Panc1 (cell line): ENCODE measurements around the gene TMEM184A. TPM values are rescaled to one million over a fixed set of nuclear protein-coding genes. Genes with fewer than 3 reads are reported as not detected.

ENCODE experiments used
- ATAC-seq: fragments of 200-7000 bp; cut with Tn5 transposase; 2 replicates; pipeline ENCODE4 v1.9.1; 2020; ENCODE audit warnings: mild to moderate bottlenecking, moderate library complexity
- BruUV-seq: library from RNA; stranded (reverse); fragments of 400-500 nt; replicated peaks from 2 replicates; lab custom pipeline; 2021; lab: Mats Ljungman, UMichigan
- CTCF ChIA-PET: fragments of 300-600 bp; sonication (Branson Sonifier 250); formaldehyde crosslinking; loops from one replicate; lab custom pipeline; 2022; ENCODE audit warnings: antibody characterized with exemption; lab: Charles Lee
- POLR2A ChIA-PET: fragments of 300-600 bp; sonication (Branson Sonifier 250); formaldehyde crosslinking; loops from one replicate; lab custom pipeline; 2022; ENCODE audit warnings: antibody characterized with exemption; lab: Charles Lee
- DNase-seq: peaks from one replicate; pipeline ENCODE4 v3.0.0-alpha.2; 2010; ENCODE audit warnings: low read depth, low spot score
- H3K27ac ChIP-seq: 2 replicates; pipeline ENCODE4 v1.5.1; 2011; ENCODE audit warnings: mild to moderate bottlenecking, low read length, inconsistent platforms
- H3K27me3 ChIP-seq: fragments of 200-500 bp; sonication (Bioruptor generic); 2 replicates; pipeline ENCODE4 v1.6.0; 2014; ENCODE audit warnings: low read length, inconsistent platforms; ENCODE audit not compliant: control insufficient read depth, insufficient read depth
- H3K36me3 ChIP-seq: fragments of 200-500 bp; sonication (Bioruptor generic); 2 replicates; pipeline ENCODE4 v1.5.1; 2014; ENCODE audit warnings: inconsistent platforms, mild to moderate bottlenecking, low read length, moderate library complexity; ENCODE audit not compliant: control insufficient read depth, insufficient read depth
- H3K4me1 ChIP-seq: 2 replicates; pipeline ENCODE4 v1.5.1; 2011; ENCODE audit warnings: inconsistent platforms, mild to moderate bottlenecking, low read length, moderate library complexity; ENCODE audit not compliant: control insufficient read depth, insufficient read depth
- H3K4me3 ChIP-seq, 2 experiments: 2 replicates each; pipeline ENCODE4 v1.5.1; 2011 to 2012; ENCODE audit warnings: low read depth in 2 of 2, low read length in 2 of 2, mild to moderate bottlenecking in 2 of 2, inconsistent platforms in 1 of 2, moderate library complexity in 1 of 2
- H3K9me3 ChIP-seq: fragments of 200-500 bp; sonication (Bioruptor generic); 2 replicates; pipeline ENCODE4 v1.5.1; 2014; ENCODE audit warnings: low read depth, mild to moderate bottlenecking, inconsistent platforms, low read length, moderate library complexity; ENCODE audit not compliant: control insufficient read depth, insufficient read depth
- POLR2AphosphoS5 ChIP-seq: IDR thresholded peaks from 2 replicates; pipeline ENCODE4 v1.6.1; 2012; ENCODE audit warnings: mild to moderate bottlenecking, low read depth, low read length, moderate library complexity
- SIN3A ChIP-seq: IDR thresholded peaks from 2 replicates; pipeline ENCODE4 v1.6.1; 2012; ENCODE audit warnings: low read depth, mild to moderate bottlenecking, low read length, moderate library complexity, borderline replicate concordance; ENCODE audit not compliant: insufficient read depth
- TCF7L2 ChIP-seq: IDR thresholded peaks from 2 replicates; pipeline ENCODE4 v1.6.1; 2011; ENCODE audit warnings: mild to moderate bottlenecking, low read depth, low read length, inconsistent platforms
- in situ Hi-C: cut with HindIII; loops from 2 replicates; pipeline ENCODE4 v1.10.0; 2016; ENCODE audit warnings: low sequenced_read_pairs, low pct_unique_long_range_greater_than_20kb
- intact Hi-C: fragments of 100-400 bp; cut with micrococcal nuclease; formaldehyde crosslinking; loops from one replicate; pipeline ENCODE4 v1.10.0; 2022; ENCODE audit not compliant: unreplicated experiment
- total RNA-seq: library from RNA; stranded (reverse); gene quantifications from one replicate; pipeline ENCODE4 v1.2.1, GENCODE V29; 2021; ENCODE audit not compliant: unreplicated experiment
- TF ChIP-seq, protein P1 (sequence below): fragments of 450-650 bp; IDR thresholded peaks from 2 replicates; pipeline ENCODE4 v1.5.1; 2017; ENCODE audit warnings: mild to moderate bottlenecking
- TF ChIP-seq, protein P2 (sequence below), 2 experiments: IDR thresholded peaks; 2 replicates each; pipeline ENCODE4 v1.6.1; 2011 to 2012; ENCODE audit warnings: low read depth in 2 of 2, control low read depth in 1 of 2, low read length in 1 of 2, mild to moderate bottlenecking in 1 of 2, moderate library complexity in 1 of 2; ENCODE audit not compliant: insufficient read depth in 1 of 2

Gene TMEM184A
- total RNA-seq, 1 experiment from 2014 or later = 9.2 TPM

DNA sequence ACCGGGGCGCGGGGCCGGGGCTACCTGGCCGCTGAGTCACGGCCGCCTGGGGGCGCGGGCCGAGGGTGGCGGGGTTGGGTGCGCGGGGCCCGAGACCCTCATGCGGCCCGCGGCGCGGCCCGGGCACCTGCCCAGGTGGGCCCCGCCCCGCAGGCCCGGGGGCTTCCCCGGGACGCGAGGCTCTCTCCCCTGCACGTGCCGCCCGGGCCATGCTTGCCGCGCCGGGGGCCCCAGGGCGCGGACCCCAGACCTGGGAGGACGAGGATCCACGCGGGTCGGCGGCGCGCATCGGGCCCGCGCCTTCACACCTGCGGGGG is 25.1 kb downstream of the TMEM184A start:
- CTCF ChIA-PET = no interaction called here
- intact Hi-C loops = no loop called here
- no TSS peak for BruUV-seq

DNA sequence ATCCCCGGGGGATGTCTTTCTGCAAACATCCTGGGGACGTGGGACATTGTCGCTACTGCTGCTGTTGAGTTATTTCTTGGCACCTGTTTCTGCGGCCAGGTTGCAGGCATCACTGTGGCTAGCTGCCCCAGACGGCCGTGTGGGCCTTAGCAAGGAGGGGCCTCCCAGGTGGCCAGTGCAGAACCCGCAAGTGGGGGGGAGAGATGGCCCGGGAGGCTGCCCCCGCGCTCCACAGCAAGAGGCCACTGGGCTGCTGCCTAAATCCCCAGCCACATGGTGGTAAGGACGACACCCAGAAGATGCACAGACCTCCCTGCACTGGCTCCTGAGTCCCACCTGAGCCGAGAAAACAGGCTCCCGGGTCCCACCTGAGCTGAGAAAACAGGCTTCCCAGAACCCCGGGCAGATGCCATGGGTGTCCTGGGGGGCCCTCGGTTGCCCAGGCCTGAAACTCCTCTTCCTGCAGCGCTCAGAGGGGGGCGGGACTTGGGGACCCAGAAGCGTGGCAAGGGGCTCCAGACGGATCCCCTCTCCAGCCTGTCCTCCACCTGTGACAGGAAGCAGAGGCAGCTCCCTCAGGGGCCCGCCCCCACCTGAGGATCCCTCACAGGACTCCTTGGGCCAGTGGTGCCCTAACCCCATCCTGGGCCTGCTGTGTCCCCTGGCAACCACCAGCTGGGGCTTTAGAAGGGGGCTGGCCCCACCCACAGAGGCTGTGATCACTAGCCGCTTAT is 26.5 kb downstream of the TMEM184A start:
- intact Hi-C loops = no loop called here
- CTCF ChIA-PET = no interaction called here
- in situ Hi-C loops = no loop called here
- H3K27me3 ChIP-seq = no peaks in the 10 kb centered on the region
- DNase-seq (no peak), ATAC-seq (no peak)
- H3K4me1 ChIP-seq = peaks cover 24% of the 10 kb centered on the region
- H3K27ac ChIP-seq = peak overlapping the region; percentile 58
- BruUV-seq = no TSS peak
- H3K4me3 ChIP-seq = no peak overlapping the region
- POLR2A ChIA-PET = no interaction called here
- TF ChIP-seq, protein P1, sequence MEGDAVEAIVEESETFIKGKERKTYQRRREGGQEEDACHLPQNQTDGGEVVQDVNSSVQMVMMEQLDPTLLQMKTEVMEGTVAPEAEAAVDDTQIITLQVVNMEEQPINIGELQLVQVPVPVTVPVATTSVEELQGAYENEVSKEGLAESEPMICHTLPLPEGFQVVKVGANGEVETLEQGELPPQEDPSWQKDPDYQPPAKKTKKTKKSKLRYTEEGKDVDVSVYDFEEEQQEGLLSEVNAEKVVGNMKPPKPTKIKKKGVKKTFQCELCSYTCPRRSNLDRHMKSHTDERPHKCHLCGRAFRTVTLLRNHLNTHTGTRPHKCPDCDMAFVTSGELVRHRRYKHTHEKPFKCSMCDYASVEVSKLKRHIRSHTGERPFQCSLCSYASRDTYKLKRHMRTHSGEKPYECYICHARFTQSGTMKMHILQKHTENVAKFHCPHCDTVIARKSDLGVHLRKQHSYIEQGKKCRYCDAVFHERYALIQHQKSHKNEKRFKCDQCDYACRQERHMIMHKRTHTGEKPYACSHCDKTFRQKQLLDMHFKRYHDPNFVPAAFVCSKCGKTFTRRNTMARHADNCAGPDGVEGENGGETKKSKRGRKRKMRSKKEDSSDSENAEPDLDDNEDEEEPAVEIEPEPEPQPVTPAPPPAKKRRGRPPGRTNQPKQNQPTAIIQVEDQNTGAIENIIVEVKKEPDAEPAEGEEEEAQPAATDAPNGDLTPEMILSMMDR = no peak
- no peak for TF ChIP-seq POLR2AphosphoS5
- TF ChIP-seq TCF7L2 = no peak
- TF ChIP-seq SIN3A = no peak
- TF ChIP-seq, protein P2, sequence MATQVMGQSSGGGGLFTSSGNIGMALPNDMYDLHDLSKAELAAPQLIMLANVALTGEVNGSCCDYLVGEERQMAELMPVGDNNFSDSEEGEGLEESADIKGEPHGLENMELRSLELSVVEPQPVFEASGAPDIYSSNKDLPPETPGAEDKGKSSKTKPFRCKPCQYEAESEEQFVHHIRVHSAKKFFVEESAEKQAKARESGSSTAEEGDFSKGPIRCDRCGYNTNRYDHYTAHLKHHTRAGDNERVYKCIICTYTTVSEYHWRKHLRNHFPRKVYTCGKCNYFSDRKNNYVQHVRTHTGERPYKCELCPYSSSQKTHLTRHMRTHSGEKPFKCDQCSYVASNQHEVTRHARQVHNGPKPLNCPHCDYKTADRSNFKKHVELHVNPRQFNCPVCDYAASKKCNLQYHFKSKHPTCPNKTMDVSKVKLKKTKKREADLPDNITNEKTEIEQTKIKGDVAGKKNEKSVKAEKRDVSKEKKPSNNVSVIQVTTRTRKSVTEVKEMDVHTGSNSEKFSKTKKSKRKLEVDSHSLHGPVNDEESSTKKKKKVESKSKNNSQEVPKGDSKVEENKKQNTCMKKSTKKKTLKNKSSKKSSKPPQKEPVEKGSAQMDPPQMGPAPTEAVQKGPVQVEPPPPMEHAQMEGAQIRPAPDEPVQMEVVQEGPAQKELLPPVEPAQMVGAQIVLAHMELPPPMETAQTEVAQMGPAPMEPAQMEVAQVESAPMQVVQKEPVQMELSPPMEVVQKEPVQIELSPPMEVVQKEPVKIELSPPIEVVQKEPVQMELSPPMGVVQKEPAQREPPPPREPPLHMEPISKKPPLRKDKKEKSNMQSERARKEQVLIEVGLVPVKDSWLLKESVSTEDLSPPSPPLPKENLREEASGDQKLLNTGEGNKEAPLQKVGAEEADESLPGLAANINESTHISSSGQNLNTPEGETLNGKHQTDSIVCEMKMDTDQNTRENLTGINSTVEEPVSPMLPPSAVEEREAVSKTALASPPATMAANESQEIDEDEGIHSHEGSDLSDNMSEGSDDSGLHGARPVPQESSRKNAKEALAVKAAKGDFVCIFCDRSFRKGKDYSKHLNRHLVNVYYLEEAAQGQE (IDR thresholded peaks at IDR 0.05; ENCODE audit: insufficient read depth in 1 of 2, low read depth in 2 of 2, low read length in 1 of 2) = no peak
- H3K36me3 ChIP-seq = no peaks in the 10 kb centered on the region
- H3K9me3 ChIP-seq = no peaks in the 10 kb centered on the region

More for the DNA sequence above, 25.1 kb downstream of the TMEM184A start:
- ATAC-seq = no peak
- TF ChIP-seq, protein P2 (IDR thresholded peaks at IDR 0.05; ENCODE audit: insufficient read depth in 1 of 2, low read depth in 2 of 2, low read length in 1 of 2) = no peak
- 0 out of 2 replicates have a peak, but pooled peaks have one; percentile 9 for TF ChIP-seq SIN3A
- in situ Hi-C loops = no loop called here
- POLR2A ChIA-PET = no interaction called here
- Histone ChIP-seq H3K9me3 (no peaks in the 10 kb centered on the region), H3K27me3 (no peaks in the 10 kb centered on the region), H3K36me3 (no peaks in the 10 kb centered on the region), H3K27ac (no peak overlapping the region), H3K4me3 (peak overlapping the region; percentile 71 to 86), H3K4me1 (peaks cover 38% of the 10 kb centered on the region)
- DNase-seq = no peak
